HepG2 (cell line): ENCODE results near the gene PAIP2. TPM values are rescaled to one million over a fixed set of nuclear protein-coding genes. Genes with fewer than 3 reads are reported as not detected.

Source experiments
- CBX2 ChIP-seq, 2 experiments: fragments of 200-600 bp in 1 of 2; sonication (generic); formaldehyde crosslinking in 1 of 2; IDR thresholded peaks; 2 replicates each; pipeline versions ENCODE4 v1.7.0 to v1.8.1; 2018 to 2022; ENCODE audit warnings: low read depth in 2 of 2, low read length in 1 of 2, mild to moderate bottlenecking in 1 of 2, missing genetic modification reagents in 1 of 2
- GATAD1 ChIP-seq: IDR thresholded peaks from 2 replicates; pipeline ENCODE4 v1.6.1; 2016; ENCODE audit warnings: missing genetic modification reagents, missing compliant biosample characterization
- HES4 ChIP-seq: sonication (generic); formaldehyde crosslinking; IDR thresholded peaks from 2 replicates; pipeline ENCODE4 v1.9.0; 2021; ENCODE audit warnings: mild to moderate bottlenecking, missing genetic modification reagents, borderline replicate concordance
- KDM3A ChIP-seq: IDR thresholded peaks from 2 replicates; pipeline ENCODE4 v1.6.1; 2018; ENCODE audit warnings: low read depth, missing compliant biosample characterization
- MIER2 ChIP-seq: IDR thresholded peaks from 2 replicates; pipeline ENCODE4 v1.6.1; 2016; ENCODE audit warnings: missing biosample characterization, missing genetic modification reagents
- NFATC3 ChIP-seq: sonication (generic); formaldehyde crosslinking; IDR thresholded peaks from 2 replicates; pipeline ENCODE4 v1.5.1; 2020; ENCODE audit warnings: mild to moderate bottlenecking, missing genetic modification reagents
- PHF8 ChIP-seq: sonication (generic); formaldehyde crosslinking; IDR thresholded peaks from 2 replicates; pipeline ENCODE4 v1.5.0; 2020; ENCODE audit warnings: missing genetic modification reagents
- POLR2G ChIP-seq: fragments of 200-400 bp; formaldehyde crosslinking; IDR thresholded peaks from 2 replicates; pipeline ENCODE4 v1.6.1; 2018; ENCODE audit warnings: mild to moderate bottlenecking, low read depth, low read length, moderate library complexity
- RARG ChIP-seq: sonication (generic); formaldehyde crosslinking; IDR thresholded peaks from 2 replicates; pipeline ENCODE4 v1.4.0; 2020; ENCODE audit warnings: low read depth, mild to moderate bottlenecking, missing genetic modification reagents
- SRY ChIP-seq: sonication (generic); formaldehyde crosslinking; IDR thresholded peaks from 2 replicates; pipeline ENCODE4 v1.8.0; 2022; ENCODE audit warnings: mild to moderate bottlenecking, missing genetic modification reagents
- ZBTB38 ChIP-seq: sonication (generic); formaldehyde crosslinking; IDR thresholded peaks from 2 replicates; pipeline ENCODE4 v1.5.1; 2020; ENCODE audit warnings: mild to moderate bottlenecking, missing genetic modification reagents
- ZNF354B ChIP-seq: sonication (generic); formaldehyde crosslinking; IDR thresholded peaks from 2 replicates; pipeline ENCODE4 v1.8.0; 2022; ENCODE audit warnings: mild to moderate bottlenecking, missing genetic modification reagents
- ZNF543 ChIP-seq: sonication (generic); formaldehyde crosslinking; IDR thresholded peaks from 2 replicates; pipeline ENCODE4 v1.4.0; 2020; ENCODE audit warnings: mild to moderate bottlenecking, missing genetic modification reagents
- ZNF547 ChIP-seq: sonication (generic); formaldehyde crosslinking; IDR thresholded peaks from 2 replicates; pipeline ENCODE4 v1.5.1; 2020; ENCODE audit warnings: mild to moderate bottlenecking, missing genetic modification reagents
- ZNF678 ChIP-seq: sonication (generic); formaldehyde crosslinking; IDR thresholded peaks from 2 replicates; pipeline ENCODE4 v1.4.0; 2020; ENCODE audit warnings: mild to moderate bottlenecking, missing genetic modification reagents
- polyA plus RNA-seq, 8 experiments: library from polyadenylated mRNA; depleted of rRNA in 3 of 8; stranded (reverse) in 7 of 8; unstranded in 1 of 8; fragments of >200 nt; fragmentation: Illumina TruSeq in 4 of 8; extraction: Trizol in 4 of 8; gene quantifications; 2 replicates each; pipeline versions ENCODE4 v1.2.1 to v1.2.3, GENCODE V29; 2011 to 2016; ENCODE audit warnings: low read depth in 4 of 8, missing spikeins in 1 of 8, mixed read lengths in 1 of 8; ENCODE audit not compliant: insufficient read depth in 1 of 8
- total RNA-seq, 5 experiments: library from RNA; depleted of rRNA; stranded (reverse); fragments of >200 nt; fragmentation: Illumina TruSeq; extraction: Trizol; gene quantifications; 2 replicates each; pipeline ENCODE4 v1.2.3, GENCODE V29; 2016; ENCODE audit warnings: low read depth in 1 of 5
- TF ChIP-seq, protein P1 (sequence below): sonication (generic); formaldehyde crosslinking; IDR thresholded peaks from 2 replicates; pipeline ENCODE4 v1.8.0; 2022; ENCODE audit warnings: missing genetic modification reagents, mild to moderate bottlenecking, borderline replicate concordance
- TF ChIP-seq, protein P2 (sequence below): conservative IDR thresholded peaks from 2 replicates; pipeline ENCODE4 v1.6.1; 2018; ENCODE audit warnings: missing genetic modification reagents
- TF ChIP-seq, protein P3 (sequence below): IDR thresholded peaks from 2 replicates; pipeline ENCODE4 v1.6.1; 2018; ENCODE audit warnings: missing genetic modification reagents
- TF ChIP-seq, protein P4 (sequence below): sonication (generic); formaldehyde crosslinking; IDR thresholded peaks from 2 replicates; pipeline ENCODE4 v1.8.1; 2023; ENCODE audit warnings: mild to moderate bottlenecking, inconsistent platforms, moderate library complexity, missing genetic modification reagents, borderline replicate concordance
- TF ChIP-seq, protein P5 (sequence below): sonication (generic); formaldehyde crosslinking; IDR thresholded peaks from 2 replicates; pipeline ENCODE4 v1.4.0; 2020; ENCODE audit warnings: mild to moderate bottlenecking, missing genetic modification reagents
- TF ChIP-seq, protein P6 (sequence below): IDR thresholded peaks from 2 replicates; pipeline ENCODE4 v1.6.1; 2016
- TF ChIP-seq, protein P7 (sequence below): sonication (generic); formaldehyde crosslinking; IDR thresholded peaks from 2 replicates; pipeline ENCODE4 v1.4.0; 2020; ENCODE audit warnings: missing genetic modification reagents

PAIP2 gene
- total and polyA plus RNA-seq, 2 of the 13 experiments (the other 11 are each of a cell fraction or from before 2014, with no cell fraction given): 61.5 to 76.3 TPM

DNA sequence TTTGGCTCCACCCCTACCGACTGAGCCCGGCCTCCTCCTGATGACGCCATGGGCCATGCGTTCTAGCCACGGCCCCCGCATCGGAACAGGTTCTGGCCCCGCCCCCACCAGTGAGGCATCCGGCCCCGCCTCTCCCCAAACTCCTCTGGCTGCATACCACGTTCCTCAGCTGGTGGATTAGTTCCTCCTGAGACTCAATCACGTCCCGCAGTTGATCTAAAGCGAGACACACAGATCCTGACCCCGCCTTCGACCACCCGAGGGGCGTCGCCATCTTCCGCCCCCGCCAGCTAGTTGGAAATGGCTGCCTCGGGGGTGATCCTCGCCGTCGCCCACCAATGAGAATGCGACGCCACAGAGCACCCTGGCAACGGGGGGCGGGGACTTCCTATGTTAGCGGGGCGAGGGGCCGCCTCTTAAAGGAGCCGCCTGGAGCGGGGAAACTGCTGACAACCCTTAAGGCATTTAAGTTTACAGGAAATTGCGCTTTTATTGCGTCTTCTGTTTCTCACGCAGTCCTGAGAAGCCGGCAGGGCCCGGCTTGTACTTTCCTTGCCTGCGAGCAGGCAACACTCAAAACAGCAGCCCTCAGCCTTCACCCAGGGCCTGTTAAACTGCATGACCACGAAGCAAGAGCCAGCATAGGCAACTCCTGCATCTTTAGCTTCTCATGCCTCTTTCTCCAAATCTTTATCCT is 62.3 kb downstream of the PAIP2 start, which contains the start of gene SPATA24 (continued):
- TF ChIP-seq ZNF543 (CRISPR knock-in tag) (no peak), KDM3A (CRISPR knock-in tag) (no peak), RARG (CRISPR knock-in tag) (no peak), SRY (CRISPR knock-in tag) (no peak), ZNF547 (CRISPR knock-in tag) (peak; percentile 82), ZNF354B (CRISPR knock-in tag) (no peak), GATAD1 (CRISPR knock-in tag) (no peak; the same call in none of the 2 replicates), POLR2G (peak; percentile 74), ZNF678 (CRISPR knock-in tag) (no peak), CBX2 (IDR thresholded peaks at IDR 0.05; ENCODE audit: low read depth, low read length) (no peak), CBX2 (CRISPR knock-in tag; IDR thresholded peaks at IDR 0.05; ENCODE audit: low read depth) (no peak), NFATC3 (CRISPR knock-in tag) (0 out of 2 replicates have a peak, but pooled peaks have one; percentile 53), PHF8 (CRISPR knock-in tag) (peak; percentile 65; the same call in 1 of the 2 replicates), ZBTB38 (CRISPR knock-in tag) (peak; percentile 51; the same call in 1 of the 2 replicates), HES4 (CRISPR knock-in tag) (no peak; the same call in 1 of the 2 replicates), MIER2 (CRISPR knock-in tag) (no peak)
- TF ChIP-seq, protein P1, sequence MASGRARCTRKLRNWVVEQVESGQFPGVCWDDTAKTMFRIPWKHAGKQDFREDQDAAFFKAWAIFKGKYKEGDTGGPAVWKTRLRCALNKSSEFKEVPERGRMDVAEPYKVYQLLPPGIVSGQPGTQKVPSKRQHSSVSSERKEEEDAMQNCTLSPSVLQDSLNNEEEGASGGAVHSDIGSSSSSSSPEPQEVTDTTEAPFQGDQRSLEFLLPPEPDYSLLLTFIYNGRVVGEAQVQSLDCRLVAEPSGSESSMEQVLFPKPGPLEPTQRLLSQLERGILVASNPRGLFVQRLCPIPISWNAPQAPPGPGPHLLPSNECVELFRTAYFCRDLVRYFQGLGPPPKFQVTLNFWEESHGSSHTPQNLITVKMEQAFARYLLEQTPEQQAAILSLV: no peak
- TF ChIP-seq, protein P2, sequence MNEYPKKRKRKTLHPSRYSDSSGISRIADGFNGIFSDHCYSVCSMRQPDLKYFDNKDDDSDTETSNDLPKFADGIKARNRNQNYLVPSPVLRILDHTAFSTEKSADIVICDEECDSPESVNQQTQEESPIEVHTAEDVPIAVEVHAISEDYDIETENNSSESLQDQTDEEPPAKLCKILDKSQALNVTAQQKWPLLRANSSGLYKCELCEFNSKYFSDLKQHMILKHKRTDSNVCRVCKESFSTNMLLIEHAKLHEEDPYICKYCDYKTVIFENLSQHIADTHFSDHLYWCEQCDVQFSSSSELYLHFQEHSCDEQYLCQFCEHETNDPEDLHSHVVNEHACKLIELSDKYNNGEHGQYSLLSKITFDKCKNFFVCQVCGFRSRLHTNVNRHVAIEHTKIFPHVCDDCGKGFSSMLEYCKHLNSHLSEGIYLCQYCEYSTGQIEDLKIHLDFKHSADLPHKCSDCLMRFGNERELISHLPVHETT (CRISPR knock-in tag): no peak
- TF ChIP-seq, protein P3, sequence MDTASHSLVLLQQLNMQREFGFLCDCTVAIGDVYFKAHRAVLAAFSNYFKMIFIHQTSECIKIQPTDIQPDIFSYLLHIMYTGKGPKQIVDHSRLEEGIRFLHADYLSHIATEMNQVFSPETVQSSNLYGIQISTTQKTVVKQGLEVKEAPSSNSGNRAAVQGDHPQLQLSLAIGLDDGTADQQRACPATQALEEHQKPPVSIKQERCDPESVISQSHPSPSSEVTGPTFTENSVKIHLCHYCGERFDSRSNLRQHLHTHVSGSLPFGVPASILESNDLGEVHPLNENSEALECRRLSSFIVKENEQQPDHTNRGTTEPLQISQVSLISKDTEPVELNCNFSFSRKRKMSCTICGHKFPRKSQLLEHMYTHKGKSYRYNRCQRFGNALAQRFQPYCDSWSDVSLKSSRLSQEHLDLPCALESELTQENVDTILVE: no peak
- TF ChIP-seq, protein P4, sequence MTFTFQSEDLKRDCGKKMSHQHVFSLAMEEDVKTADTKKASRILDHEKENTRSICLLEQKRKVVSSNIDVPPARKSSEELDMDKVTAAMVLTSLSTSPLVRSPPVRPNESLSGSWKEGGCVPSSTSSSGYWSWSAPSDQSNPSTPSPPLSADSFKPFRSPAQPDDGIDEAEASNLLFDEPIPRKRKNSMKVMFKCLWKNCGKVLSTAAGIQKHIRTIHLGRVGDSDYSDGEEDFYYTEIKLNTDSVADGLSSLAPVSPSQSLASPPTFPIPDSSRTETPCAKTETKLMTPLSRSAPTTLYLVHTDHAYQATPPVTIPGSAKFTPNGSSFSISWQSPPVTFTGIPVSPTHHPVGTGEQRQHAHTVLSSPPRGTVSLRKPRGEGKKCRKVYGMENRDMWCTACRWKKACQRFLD (CRISPR knock-in tag): no peak
- TF ChIP-seq, protein P5, sequence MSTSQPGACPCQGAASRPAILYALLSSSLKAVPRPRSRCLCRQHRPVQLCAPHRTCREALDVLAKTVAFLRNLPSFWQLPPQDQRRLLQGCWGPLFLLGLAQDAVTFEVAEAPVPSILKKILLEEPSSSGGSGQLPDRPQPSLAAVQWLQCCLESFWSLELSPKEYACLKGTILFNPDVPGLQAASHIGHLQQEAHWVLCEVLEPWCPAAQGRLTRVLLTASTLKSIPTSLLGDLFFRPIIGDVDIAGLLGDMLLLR (CRISPR knock-in tag): 0 out of 2 replicates have a peak, but pooled peaks have one; percentile 31
- TF ChIP-seq, protein P6, sequence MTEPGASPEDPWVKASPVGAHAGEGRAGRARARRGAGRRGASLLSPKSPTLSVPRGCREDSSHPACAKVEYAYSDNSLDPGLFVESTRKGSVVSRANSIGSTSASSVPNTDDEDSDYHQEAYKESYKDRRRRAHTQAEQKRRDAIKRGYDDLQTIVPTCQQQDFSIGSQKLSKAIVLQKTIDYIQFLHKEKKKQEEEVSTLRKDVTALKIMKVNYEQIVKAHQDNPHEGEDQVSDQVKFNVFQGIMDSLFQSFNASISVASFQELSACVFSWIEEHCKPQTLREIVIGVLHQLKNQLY (CRISPR knock-in tag): no peak; the same call in 1 of the 2 replicates
- TF ChIP-seq, protein P7, sequence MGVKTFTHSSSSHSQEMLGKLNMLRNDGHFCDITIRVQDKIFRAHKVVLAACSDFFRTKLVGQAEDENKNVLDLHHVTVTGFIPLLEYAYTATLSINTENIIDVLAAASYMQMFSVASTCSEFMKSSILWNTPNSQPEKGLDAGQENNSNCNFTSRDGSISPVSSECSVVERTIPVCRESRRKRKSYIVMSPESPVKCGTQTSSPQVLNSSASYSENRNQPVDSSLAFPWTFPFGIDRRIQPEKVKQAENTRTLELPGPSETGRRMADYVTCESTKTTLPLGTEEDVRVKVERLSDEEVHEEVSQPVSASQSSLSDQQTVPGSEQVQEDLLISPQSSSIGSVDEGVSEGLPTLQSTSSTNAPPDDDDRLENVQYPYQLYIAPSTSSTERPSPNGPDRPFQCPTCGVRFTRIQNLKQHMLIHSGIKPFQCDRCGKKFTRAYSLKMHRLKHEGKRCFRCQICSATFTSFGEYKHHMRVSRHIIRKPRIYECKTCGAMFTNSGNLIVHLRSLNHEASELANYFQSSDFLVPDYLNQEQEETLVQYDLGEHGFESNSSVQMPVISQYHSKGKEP (CRISPR knock-in tag): no peak
